Gastrocnemius medialis (tissue), 4 donors: ENCODE measurements around the gene GIMAP6. TPM values are rescaled to one million over a fixed set of nuclear protein-coding genes. Genes with fewer than 3 reads are reported as not detected.

Experiments used
- ATAC-seq, 2 donors: fragments of 150-250 bp; one replicate each; pipeline ENCODE4 v1.9.1; 2016
- DNase-seq, 2 donors: peaks; one replicate each; pipeline ENCODE4 v3.0.0-alpha.2; 2019
- H3K27ac ChIP-seq, 4 donors: fragments of 200-600 bp; sonication (generic); 1 replicate in 1 of 4; 2 replicates in 3 of 4; pipeline ENCODE4 v1.5.1; 2016 to 2018; ENCODE audit warnings: mild to moderate bottlenecking in 2 of 4, moderate library complexity in 1 of 4
- H3K27me3 ChIP-seq, 3 donors: fragments of 200-600 bp; sonication (generic) in 2 of 3; 1 replicate in 1 of 3; 2 replicates in 2 of 3; pipeline versions ENCODE4 v1.5.1 to v1.6.0; 2016 to 2019; ENCODE audit warnings: mild to moderate bottlenecking in 1 of 3, moderate library complexity in 1 of 3
- H3K36me3 ChIP-seq, 2 donors: fragments of 200-600 bp; sonication (generic) in 1 of 2; one replicate each; pipeline ENCODE4 v1.5.1; 2017 to 2018
- H3K4me1 ChIP-seq, 2 donors: fragments of 200-600 bp; sonication (generic) in 1 of 2; one replicate each; pipeline ENCODE4 v1.5.1; 2016 to 2017; ENCODE audit warnings: mild to moderate bottlenecking in 2 of 2
- H3K4me3 ChIP-seq, 4 donors: fragments of 200-600 bp; sonication (generic) in 3 of 4; 1 replicate in 1 of 4; 2 replicates in 3 of 4; pipeline ENCODE4 v1.5.1; 2016 to 2019; ENCODE audit warnings: mild to moderate bottlenecking in 2 of 4
- H3K9me3 ChIP-seq, 3 donors: fragments of 200-600 bp; sonication (generic) in 2 of 3; 1 replicate in 1 of 3; 2 replicates in 2 of 3; pipeline ENCODE4 v1.5.1; 2016 to 2019
- POLR2A ChIP-seq, 2 donors: fragments of 450-650 bp; IDR thresholded peaks; one replicate each; pipeline ENCODE4 v1.6.1; 2017; ENCODE audit warnings: antibody characterized with exemption in 2 of 2, mild to moderate bottlenecking in 2 of 2, moderate library complexity in 2 of 2
- in situ Hi-C, 4 donors: fragments of 200-750 bp; cut with MboI; loops; one replicate each; pipeline versions ENCODE4 v1.15.0 to v1.8.0; 2017; ENCODE audit warnings: low sequenced_read_pairs in 4 of 4
- intact Hi-C: fragments of 100-400 bp; cut with DNase I; formaldehyde crosslinking; loops from one replicate; pipeline ENCODE4 v1.15.1; 2023; ENCODE audit warnings: low total_unique reads
- total RNA-seq, 4 donors: library from RNA; depleted of rRNA; stranded (reverse); fragments of >200 nt; gene quantifications; one replicate each; pipeline versions ENCODE4 v1.1.0 to v1.2.3, GENCODE V29; 2016
- TF ChIP-seq, protein P1 (sequence below), 5 experiments: fragments of 450-650 bp in 3 of 5; fragments of 200-600 bp in 2 of 5; sonication (generic) in 2 of 5; IDR thresholded peaks in 4 of 5; conservative IDR thresholded peaks in 1 of 5; 1 replicate in 4 of 5; 2 replicates in 1 of 5; pipeline ENCODE4 v1.5.1; 2016 to 2019; ENCODE audit warnings: antibody characterized with exemption in 5 of 5, mild to moderate bottlenecking in 3 of 5, moderate library complexity in 3 of 5

Gene GIMAP6
- total RNA-seq, 4 donors from 2014 or later = 8.5 to 27.8 (median 12.4) TPM

- no peak for ATAC-seq
- TF ChIP-seq POLR2A (IDR thresholded peaks at IDR 0.05) = no peak
- TF ChIP-seq, protein P1, sequence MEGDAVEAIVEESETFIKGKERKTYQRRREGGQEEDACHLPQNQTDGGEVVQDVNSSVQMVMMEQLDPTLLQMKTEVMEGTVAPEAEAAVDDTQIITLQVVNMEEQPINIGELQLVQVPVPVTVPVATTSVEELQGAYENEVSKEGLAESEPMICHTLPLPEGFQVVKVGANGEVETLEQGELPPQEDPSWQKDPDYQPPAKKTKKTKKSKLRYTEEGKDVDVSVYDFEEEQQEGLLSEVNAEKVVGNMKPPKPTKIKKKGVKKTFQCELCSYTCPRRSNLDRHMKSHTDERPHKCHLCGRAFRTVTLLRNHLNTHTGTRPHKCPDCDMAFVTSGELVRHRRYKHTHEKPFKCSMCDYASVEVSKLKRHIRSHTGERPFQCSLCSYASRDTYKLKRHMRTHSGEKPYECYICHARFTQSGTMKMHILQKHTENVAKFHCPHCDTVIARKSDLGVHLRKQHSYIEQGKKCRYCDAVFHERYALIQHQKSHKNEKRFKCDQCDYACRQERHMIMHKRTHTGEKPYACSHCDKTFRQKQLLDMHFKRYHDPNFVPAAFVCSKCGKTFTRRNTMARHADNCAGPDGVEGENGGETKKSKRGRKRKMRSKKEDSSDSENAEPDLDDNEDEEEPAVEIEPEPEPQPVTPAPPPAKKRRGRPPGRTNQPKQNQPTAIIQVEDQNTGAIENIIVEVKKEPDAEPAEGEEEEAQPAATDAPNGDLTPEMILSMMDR (IDR thresholded peaks at IDR 0.05 in 4 of 5, conservative IDR thresholded peaks at IDR 0.05 in 1 of 5) = no peak
- peak overlapping the region in 2 of 4 donors; percentile 34 to 40 for H3K27ac ChIP-seq
These were observed 36.8 kb downstream of the GIMAP6 start for GRCh38 chr7:150595361-150595760.

DNA sequence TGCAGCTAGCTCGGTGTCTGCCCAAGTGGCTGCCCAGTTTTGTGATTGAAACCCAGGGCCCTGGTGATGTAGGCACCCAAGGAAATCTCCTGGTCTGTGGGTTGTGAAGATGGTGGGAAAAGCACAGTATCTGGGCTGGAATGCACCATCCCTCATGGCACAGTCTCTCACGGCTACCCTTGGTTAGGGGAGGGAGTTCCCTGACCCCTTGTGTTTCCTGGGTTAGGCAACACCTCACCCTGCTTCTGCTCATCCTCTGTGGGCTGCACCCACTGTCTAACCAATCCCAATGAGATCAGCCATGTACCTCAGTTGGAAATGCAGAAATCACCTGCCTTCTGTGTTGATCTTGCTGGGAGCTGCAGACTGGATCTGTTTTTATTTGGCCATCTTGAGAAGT, 37.4 kb downstream of the GIMAP6 start:
- H3K9me3 ChIP-seq = no peaks in the 10 kb centered on the region
- DNase-seq = no peak
- peak overlapping the region in 2 of 4 donors; percentile 34 to 40 for H3K27ac ChIP-seq
- intact Hi-C loops (no loop called here), in situ Hi-C loops (no loop called here)
- H3K4me1 ChIP-seq = no peaks in the 10 kb centered on the region
- no peaks in the 10 kb centered on the region for H3K27me3 ChIP-seq
- H3K4me3 ChIP-seq = no peak overlapping the region
- no peak for ATAC-seq
- no peak for TF ChIP-seq POLR2A (IDR thresholded peaks at IDR 0.05)
- TF ChIP-seq, protein P1 (IDR thresholded peaks at IDR 0.05 in 4 of 5, conservative IDR thresholded peaks at IDR 0.05 in 1 of 5) = no peak
- no peaks in the 10 kb centered on the region for H3K36me3 ChIP-seq

More at GRCh38 chr7:150595361-150595760, 36.8 kb downstream of the GIMAP6 start:
- Histone ChIP-seq H3K4me3 (no peak overlapping the region), H3K4me1 (no peaks in the 10 kb centered on the region), H3K9me3 (no peaks in the 10 kb centered on the region), H3K27me3 (no peaks in the 10 kb centered on the region), H3K36me3 (no peaks in the 10 kb centered on the region)
- in situ Hi-C loops (no loop called here), intact Hi-C loops (no loop called here)
- DNase-seq = no peak

- intact Hi-C loops = no loop called here
- H3K27me3 ChIP-seq = no peaks in the 10 kb centered on the region
- no peak overlapping the region for H3K4me3 ChIP-seq
- no peaks in the 10 kb centered on the region for H3K9me3 ChIP-seq
- in situ Hi-C loops = no loop called here
- TF ChIP-seq POLR2A (IDR thresholded peaks at IDR 0.05) = no peak
- TF ChIP-seq, protein P1 (IDR thresholded peaks at IDR 0.05 in 4 of 5, conservative IDR thresholded peaks at IDR 0.05 in 1 of 5) = no peak
- no peak for DNase-seq
- no peaks in the 10 kb centered on the region for H3K4me1 ChIP-seq
- H3K36me3 ChIP-seq = no peaks in the 10 kb centered on the region
- H3K27ac ChIP-seq = peak overlapping the region; percentile 9 to 75 (median 68)
- no peak for ATAC-seq
These were observed 44.6 kb downstream of the GIMAP6 start for GRCh38 chr7:150587551-150587950.

DNA sequence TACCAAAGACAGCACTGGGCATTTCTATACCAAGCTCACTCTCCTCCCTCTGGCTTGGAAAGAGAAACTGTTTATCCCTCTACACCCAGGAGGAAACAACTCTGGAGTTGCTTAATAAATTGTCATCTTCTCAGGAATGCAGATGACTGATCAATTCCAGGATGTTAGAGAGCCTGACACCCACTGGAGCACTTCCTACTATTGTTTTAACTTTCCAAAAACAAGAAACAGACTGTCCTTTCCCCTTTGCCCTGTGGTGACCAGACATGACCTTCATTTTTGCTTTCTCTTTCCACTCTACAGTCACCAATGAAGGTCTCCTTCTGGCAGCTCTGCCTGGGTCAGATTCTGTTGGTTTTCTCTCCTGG, 45.4 kb downstream of the GIMAP6 start:
- in situ Hi-C loops (no loop called here), intact Hi-C loops (no loop called here)
- no peak overlapping the region for H3K4me3 ChIP-seq
- H3K4me1 ChIP-seq = no peaks in the 10 kb centered on the region
- no peaks in the 10 kb centered on the region for H3K9me3 ChIP-seq
- H3K36me3 ChIP-seq = no peaks in the 10 kb centered on the region
- peak overlapping the region; percentile 44 to 76 (median 70) for H3K27ac ChIP-seq
- no peaks in the 10 kb centered on the region for H3K27me3 ChIP-seq
- DNase-seq (no peak), ATAC-seq (peak; percentile 86 to 90)
- TF ChIP-seq, protein P1 (IDR thresholded peaks at IDR 0.05 in 4 of 5, conservative IDR thresholded peaks at IDR 0.05 in 1 of 5) = no peak
- no peak for TF ChIP-seq POLR2A (IDR thresholded peaks at IDR 0.05)
